ENCODE data around the gene RIPOR3.
"Not testable (repeated sequence)": the region's sequence is repeated elsewhere in the genome, so short reads cannot be mapped to it uniquely, and the experiment has no call there.

The RIPOR3 gene

GRCh38 chr20:50547964-50548363 is 143.4 kb downstream of the RIPOR3 start:
- Histone ChIP-seq H3K4me3 (no peak overlapping the region), H3K27ac (peak overlapping the region in 3 of 21 experiments; percentile 41 to 70 (median 57))

GRCh38 chr20:50546729-50547314 is 144.5 kb downstream of the RIPOR3 start:
- Histone ChIP-seq H3K27ac (peak overlapping the region in 10 of 21 experiments; percentile 7 to 70 (median 42)), H3K4me3 (no peak overlapping the region)

GRCh38 chr20:50545126-50545525 is 146.2 kb downstream of the RIPOR3 start:
- Histone ChIP-seq H3K4me3 (no peak overlapping the region), H3K27ac (no peak overlapping the region)

- Histone ChIP-seq H3K27ac (no peak overlapping the region), H3K4me3 (no peak overlapping the region)
These were observed 148.0 kb downstream of the RIPOR3 start for GRCh38 chr20:50543326-50543725.

- H3K27ac ChIP-seq: peak overlapping the region in 1 of 21 experiments; percentile 16
- no peak overlapping the region for H3K4me3 ChIP-seq
These were observed 149.7 kb downstream of the RIPOR3 start for GRCh38 chr20:50541606-50542041.

GRCh38 chr20:50540620-50541605 is 150.4 kb downstream of the RIPOR3 start:
- Histone ChIP-seq H3K4me3 (no peak overlapping the region), H3K27ac (peak overlapping the region in 3 of 21 experiments; percentile 16 to 43 (median 21))

GRCh38 chr20:50539798-50540197 is 151.5 kb downstream of the RIPOR3 start:
- H3K27ac ChIP-seq, H3K4me3 ChIP-seq: not testable (repeated sequence)

GRCh38 chr20:50538276-50538675 is 153.1 kb downstream of the RIPOR3 start:
- H3K4me3 ChIP-seq: no peak overlapping the region
- H3K27ac ChIP-seq: no peak overlapping the region

- no peak overlapping the region for H3K27ac ChIP-seq
- H3K4me3 ChIP-seq: no peak overlapping the region
These were observed 153.7 kb downstream of the RIPOR3 start for GRCh38 chr20:50537546-50538201.

- Histone ChIP-seq H3K4me3 (no peak overlapping the region), H3K27ac (no peak overlapping the region)
These were observed 155.0 kb downstream of the RIPOR3 start for GRCh38 chr20:50536333-50536732.

Data from skin epidermis (tissue), 12 donors.